Measurements from ENCODE around the gene MAPK1IP1L. TPM values are rescaled to one million over a fixed set of nuclear protein-coding genes. Genes with fewer than 3 reads are reported as not detected.
"Not testable (repeated sequence)": the region's sequence is repeated elsewhere in the genome, so short reads cannot be mapped to it uniquely, and the experiment has no call there.

Gene MAPK1IP1L
- total RNA-seq, 2 donors from 2014 or later = 66.5 to 101 TPM

DNA sequence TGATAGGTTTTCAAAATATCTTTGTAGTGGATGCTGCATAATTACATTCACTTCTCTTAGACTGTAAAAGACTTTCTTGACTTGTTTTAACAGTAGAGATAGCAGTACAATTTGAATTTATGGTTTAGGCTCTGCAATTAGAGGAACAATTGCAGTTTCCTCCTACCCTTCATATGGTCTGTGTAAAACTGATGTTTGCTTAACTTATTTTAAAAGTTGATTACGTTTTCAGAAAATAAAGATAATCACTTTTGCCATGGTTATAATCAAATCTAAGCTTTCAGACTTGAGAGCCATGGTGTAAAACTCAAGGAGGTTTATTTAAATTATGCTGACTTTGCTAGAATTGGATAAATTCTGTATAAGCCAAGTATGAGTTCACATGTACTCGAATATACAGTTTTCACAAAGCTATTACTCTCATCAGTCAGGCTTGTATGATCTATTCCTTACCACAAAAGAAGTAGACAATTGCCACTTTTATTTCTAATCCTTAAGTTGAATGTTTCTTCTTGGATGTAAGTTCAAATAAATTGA, 2.5 kb upstream of the MAPK1IP1L start:
- Mint-ChIP-seq H3K27ac (no peak overlapping the region), H3K36me3 (peaks cover 18% of the 10 kb centered on the region in 2 donors), H3K9me3 (no peaks in the 10 kb centered on the region)
- no peak for ATAC-seq
- DNase-seq (ENCODE audit: low spot score in 2 of 2) = no peak

DNA sequence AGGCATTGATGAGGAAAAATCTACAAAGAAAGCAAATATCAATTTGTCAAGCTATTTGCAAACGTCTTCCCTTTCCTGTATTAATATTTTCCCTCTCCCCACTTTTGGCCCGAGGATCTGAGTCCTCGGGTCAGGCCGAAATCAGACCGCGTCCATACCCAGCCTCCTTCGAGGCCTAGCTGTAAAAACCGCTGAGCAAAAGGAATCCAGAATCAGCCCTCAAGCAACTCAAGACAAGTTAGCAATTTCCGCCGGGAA, 353 bp upstream of the MAPK1IP1L start:
- DNase-seq (ENCODE audit: low spot score in 2 of 2) (no peak), ATAC-seq (peak in 1 of 2 donors; percentile 12)
- Mint-ChIP-seq H3K36me3 (peaks cover 18 to 24% of the 10 kb centered on the region in 2 donors), H3K9me3 (no peaks in the 10 kb centered on the region), H3K27ac (peak overlapping the region; percentile 86 to 95)

DNA sequence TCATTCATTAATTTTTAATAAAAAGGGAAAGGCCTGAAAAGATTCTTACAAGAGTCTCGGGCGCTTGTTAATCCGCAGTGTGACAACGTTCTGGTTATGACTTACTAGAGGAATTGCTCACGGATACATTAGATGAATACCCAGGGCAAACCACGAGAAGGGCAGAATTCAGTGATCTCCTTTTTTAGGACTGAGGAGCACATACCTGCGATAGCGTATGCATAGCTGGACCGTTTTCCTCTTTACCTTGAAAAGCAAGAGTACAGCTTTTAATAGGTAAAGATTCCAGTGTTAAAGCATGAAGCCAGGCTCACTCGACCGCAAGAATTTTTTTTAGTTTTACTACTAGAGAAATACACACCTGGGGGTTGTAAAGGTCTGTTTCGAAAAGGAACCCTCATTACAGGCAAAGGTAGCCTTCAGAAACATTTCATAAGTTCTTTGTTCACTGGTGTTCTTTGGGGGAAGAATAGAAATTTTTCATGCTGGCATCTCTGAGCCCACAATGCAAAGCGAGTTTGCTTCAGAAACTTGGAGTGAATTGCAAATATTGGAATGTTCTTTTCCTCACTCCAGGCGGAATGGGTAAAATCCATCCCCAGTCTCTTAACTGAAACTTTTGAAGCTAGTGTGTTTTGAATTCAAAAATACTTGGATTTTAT, 953 bp downstream of the MAPK1IP1L start:
- Mint-ChIP-seq H3K27ac (peak overlapping the region; percentile 94 to 95), H3K9me3 (no peaks in the 10 kb centered on the region), H3K36me3 (peaks cover 18 to 24% of the 10 kb centered on the region in 2 donors)
- peak; percentile 47 to 65 for ATAC-seq
- DNase-seq (ENCODE audit: low spot score in 2 of 2) = peak in 1 of 2 donors; percentile 26

DNA sequence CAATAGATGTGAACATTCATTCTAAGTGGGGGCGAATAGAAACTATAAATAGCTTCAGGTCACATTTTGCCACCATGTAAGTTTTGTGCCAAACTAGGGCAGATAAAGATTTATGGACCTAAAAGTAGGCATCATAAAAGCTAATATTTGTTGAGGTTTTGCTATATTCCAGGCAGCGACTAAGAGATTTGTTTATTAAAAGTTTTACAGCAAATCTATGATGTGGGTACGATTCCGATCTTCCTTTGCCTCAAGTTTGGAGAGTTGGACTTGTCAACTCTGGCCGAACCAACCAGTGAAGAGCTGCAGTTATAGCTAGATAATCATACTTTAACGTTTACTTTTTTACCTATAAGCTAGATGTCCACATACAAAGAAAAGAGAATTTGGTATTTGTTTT, 1.6 kb downstream of the MAPK1IP1L start:
- Mint-ChIP-seq H3K36me3 (peaks cover 18 to 26% of the 10 kb centered on the region in 2 donors), H3K27ac (peak overlapping the region in 1 of 2 donors; percentile 95), H3K9me3 (no peaks in the 10 kb centered on the region)
- no peak for ATAC-seq
- no peak for DNase-seq (ENCODE audit: low spot score in 2 of 2)

DNA sequence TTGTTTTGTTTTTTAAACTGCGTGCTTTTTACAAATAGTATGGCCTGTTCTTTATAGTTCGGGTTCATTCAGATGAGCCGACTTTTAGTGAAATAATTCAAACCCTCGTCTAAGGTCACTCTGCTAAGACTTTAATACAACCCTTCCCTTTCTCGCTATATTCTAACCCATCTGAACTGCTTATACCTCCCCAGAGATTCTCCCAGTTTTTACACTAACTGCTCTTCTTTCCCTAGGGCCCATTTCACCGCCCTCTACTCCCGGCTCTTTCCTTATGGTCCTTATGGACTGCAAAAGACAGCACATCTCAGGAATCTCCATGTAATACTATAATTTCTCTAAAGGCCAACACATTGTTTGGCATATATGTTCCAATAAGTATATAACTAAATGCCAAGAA, 2.1 kb downstream of the MAPK1IP1L start:
- no peak for DNase-seq (ENCODE audit: low spot score in 2 of 2)
- ATAC-seq = no peak
- no peaks in the 10 kb centered on the region for H3K9me3 Mint-ChIP-seq
- H3K36me3 Mint-ChIP-seq = peaks cover 18 to 31% of the 10 kb centered on the region in 2 donors
- H3K27ac Mint-ChIP-seq = peak overlapping the region; percentile 25 to 95

DNA sequence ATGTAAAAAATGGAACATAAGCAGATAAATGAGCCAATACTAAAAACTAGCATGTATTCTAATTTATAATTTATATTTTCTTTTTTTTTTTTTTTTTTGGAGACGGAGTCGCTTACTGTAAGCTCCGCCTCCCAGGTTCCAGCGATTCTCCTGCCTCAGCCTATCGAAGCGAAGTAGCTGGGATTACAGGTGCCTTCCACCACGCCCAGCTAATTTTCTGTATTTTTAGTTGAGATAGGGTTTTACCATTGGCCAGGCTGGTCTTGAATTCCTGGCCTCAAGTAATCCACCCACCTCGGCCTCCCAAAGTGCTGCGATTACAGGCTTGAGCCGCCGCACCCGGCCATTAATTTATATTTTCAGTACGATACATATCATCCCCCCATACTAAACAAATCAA, 2.7 kb downstream of the MAPK1IP1L start:
- DNase-seq (ENCODE audit: low spot score in 2 of 2) = no peak
- peaks cover 18 to 32% of the 10 kb centered on the region in 2 donors for H3K36me3 Mint-ChIP-seq
- ATAC-seq = no peak
- peak overlapping the region in 1 of 2 donors; percentile 89 for H3K27ac Mint-ChIP-seq
- no peaks in the 10 kb centered on the region for H3K9me3 Mint-ChIP-seq

DNA sequence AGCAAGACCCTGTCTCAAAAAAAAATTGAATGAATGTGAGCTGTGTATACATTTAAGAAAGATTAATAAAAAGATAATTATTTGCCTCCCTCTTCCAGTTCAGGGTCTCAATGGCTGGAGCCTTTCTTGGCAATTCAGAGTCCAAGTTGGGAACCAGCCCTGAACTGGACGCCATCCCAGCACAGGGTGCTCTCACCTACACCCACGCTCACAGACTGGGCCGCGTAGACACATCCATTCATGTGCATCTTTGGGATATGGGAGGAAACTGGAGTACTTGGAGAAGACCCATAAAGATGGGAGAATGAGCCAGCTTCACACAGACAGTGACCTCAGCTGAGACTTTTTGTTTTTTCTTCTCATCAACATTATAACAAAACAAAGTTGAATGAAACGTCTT, 6.5 kb downstream of the MAPK1IP1L start:
- Mint-ChIP-seq H3K27ac (no peak overlapping the region), H3K9me3 (no peaks in the 10 kb centered on the region), H3K36me3 (peaks cover 10 to 36% of the 10 kb centered on the region in 2 donors)
- DNase-seq (ENCODE audit: low spot score in 2 of 2) (no peak), ATAC-seq (no peak)

DNA sequence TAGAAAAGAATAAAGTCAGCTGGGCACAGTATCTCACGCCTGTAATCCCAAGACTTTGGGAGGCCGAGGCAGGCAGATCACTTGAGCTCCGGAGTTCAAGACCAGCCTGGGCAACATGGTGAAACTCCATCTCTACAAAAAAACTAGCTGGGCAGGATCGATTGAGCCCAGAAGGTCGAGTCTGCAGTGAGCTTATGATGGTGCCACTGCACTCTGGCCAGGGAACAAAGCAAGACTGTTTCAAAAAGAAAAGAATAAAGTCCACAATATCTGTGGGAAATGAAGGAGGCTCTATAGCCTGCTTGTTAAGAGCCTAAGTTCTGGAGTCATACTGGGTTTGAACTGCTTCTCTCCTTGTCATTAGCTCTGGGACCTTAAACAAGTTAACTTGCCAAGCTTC, 7.9 kb downstream of the MAPK1IP1L start:
- Mint-ChIP-seq H3K27ac (no peak overlapping the region), H3K36me3 (peaks cover 0 to 28% of the 10 kb centered on the region in 2 donors)
- no peak for DNase-seq (ENCODE audit: low spot score in 2 of 2)

DNA sequence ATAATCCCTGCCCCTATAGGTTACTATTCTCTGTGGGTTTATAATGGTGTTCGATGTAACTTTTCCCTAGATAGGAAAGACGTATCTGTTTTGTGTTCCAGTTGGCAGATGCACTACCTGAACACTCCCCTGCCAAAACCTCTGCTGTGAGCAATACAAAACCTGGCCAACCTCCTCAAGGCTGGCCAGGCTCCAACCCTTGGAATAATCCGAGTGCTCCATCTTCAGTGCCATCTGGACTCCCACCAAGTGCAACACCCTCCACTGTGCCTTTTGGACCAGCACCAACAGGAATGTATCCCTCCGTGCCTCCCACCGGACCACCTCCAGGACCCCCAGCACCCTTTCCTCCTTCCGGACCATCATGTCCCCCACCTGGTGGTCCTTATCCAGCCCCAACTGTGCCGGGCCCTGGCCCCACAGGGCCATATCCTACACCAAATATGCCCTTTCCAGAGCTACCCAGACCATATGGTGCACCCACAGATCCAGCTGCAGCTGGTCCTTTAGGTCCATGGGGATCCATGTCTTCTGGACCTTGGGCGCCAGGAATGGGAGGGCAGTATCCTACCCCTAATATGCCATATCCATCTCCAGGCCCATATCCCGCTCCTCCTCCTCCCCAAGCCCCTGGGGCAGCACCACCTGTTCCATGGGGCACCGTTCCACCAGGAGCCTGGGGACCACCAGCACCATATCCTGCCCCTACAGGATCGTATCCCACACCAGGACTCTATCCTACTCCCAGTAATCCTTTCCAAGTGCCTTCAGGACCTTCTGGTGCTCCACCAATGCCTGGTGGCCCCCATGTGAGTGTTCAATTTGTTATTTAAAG, 11.3 kb downstream of the MAPK1IP1L start:
- Mint-ChIP-seq H3K9me3 (no peaks in the 10 kb centered on the region), H3K36me3 (peaks cover 0 to 43% of the 10 kb centered on the region in 2 donors), H3K27ac (peak overlapping the region in 1 of 2 donors; percentile 60)
- ATAC-seq (no peak), DNase-seq (ENCODE audit: low spot score in 2 of 2) (no peak)

More for the DNA sequence above, 7.9 kb downstream of the MAPK1IP1L start:
- H3K9me3 Mint-ChIP-seq = no peaks in the 10 kb centered on the region
- ATAC-seq = no peak

DNA sequence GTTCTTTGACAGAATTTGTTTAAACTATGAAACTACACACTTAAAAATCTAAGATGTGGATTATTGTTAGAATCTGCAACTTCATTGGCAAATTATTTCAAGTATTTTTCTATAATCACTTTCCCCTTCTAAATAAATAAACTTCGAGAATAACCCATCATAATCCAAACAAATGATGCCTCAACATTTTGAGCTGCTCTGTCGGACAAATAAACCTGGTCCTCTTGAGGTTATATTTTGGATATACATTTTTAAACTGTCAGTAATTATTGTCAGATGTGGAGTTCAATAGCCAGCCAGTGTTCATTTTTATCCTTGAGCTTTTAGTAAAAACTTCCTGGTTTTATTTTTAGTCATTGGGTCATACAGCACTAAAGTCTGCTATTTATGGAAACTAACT, 13.4 kb downstream of the MAPK1IP1L start:
- not testable (repeated sequence) for H3K9me3 Mint-ChIP-seq; DNase-seq (ENCODE audit: low spot score in 2 of 2); H3K27ac Mint-ChIP-seq; ATAC-seq
- peaks cover 0 to 31% of the 10 kb centered on the region in 2 donors for H3K36me3 Mint-ChIP-seq

DNA sequence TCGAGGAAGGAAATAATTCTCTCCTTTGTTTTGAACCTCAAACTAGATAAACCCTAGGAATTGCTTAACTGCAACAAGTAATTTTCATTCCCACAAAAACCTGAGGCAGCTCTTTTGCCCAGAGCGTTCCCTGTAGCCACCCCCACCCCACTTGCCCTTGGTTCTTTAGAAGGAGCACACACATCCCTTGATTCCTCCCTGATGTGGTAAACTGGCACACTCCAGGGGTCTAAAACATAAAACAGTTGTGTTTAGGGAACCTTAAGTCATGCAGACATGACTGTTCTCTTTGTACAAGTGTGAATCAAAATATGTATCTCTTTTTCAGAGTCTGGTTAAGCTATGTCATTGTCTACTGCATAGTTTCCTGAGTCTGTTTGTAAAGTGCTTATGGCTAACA, 14.0 kb downstream of the MAPK1IP1L start:
- ATAC-seq = no peak
- H3K9me3 Mint-ChIP-seq = no peaks in the 10 kb centered on the region
- no peak overlapping the region for H3K27ac Mint-ChIP-seq
- no peak for DNase-seq (ENCODE audit: low spot score in 2 of 2)
- H3K36me3 Mint-ChIP-seq = peaks cover 0 to 30% of the 10 kb centered on the region in 2 donors

DNA sequence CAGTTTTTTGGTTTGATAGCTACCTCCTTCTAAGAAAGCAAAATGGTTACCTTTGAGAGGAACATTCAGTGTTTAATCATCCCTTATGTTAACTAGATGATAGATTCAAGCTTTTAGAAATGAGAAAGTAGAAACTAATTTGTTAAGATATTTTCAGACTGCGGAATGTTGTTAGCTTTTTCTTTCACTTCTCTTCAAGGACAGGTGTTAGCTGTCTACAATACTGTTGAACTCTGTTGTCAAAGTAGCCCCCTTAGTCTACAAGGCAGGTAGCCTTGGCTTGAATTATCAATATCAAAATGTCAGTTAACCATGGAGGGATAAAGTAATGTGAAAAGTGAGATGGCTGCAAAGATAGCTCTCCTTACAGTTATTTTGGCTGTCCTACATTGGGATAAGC, 14.8 kb downstream of the MAPK1IP1L start:
- no peak for ATAC-seq
- peaks cover 0 to 30% of the 10 kb centered on the region in 2 donors for H3K36me3 Mint-ChIP-seq
- no peak for DNase-seq (ENCODE audit: low spot score in 2 of 2)
- H3K9me3 Mint-ChIP-seq = no peaks in the 10 kb centered on the region
- no peak overlapping the region for H3K27ac Mint-ChIP-seq

DNA sequence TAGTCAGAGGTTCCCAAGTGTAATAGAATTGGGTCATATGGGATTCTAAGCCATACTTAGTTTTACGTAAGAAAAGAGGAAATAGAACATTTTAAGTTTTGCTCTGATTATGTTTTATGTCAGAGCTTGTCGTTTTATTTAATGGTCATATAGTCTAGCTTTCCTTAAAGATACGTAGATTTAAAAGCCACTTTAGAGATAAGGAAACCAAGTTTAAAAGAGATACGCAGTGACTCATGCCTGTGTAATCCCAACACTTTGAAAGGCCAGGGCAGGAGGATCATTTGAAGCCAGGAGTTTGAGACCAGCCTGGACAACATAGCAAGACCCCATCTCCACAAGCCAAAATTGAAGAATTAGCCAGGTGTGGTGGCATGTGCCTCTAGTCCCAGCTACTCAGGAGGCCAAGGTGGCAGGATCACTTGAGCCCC, 19.5 kb downstream of the MAPK1IP1L start:
- DNase-seq (ENCODE audit: low spot score in 2 of 2) (no peak), ATAC-seq (no peak)
- H3K27ac Mint-ChIP-seq = peak overlapping the region; percentile 89 to 91
- H3K36me3 Mint-ChIP-seq = peaks cover 0 to 14% of the 10 kb centered on the region in 2 donors
- no peaks in the 10 kb centered on the region for H3K9me3 Mint-ChIP-seq

DNA sequence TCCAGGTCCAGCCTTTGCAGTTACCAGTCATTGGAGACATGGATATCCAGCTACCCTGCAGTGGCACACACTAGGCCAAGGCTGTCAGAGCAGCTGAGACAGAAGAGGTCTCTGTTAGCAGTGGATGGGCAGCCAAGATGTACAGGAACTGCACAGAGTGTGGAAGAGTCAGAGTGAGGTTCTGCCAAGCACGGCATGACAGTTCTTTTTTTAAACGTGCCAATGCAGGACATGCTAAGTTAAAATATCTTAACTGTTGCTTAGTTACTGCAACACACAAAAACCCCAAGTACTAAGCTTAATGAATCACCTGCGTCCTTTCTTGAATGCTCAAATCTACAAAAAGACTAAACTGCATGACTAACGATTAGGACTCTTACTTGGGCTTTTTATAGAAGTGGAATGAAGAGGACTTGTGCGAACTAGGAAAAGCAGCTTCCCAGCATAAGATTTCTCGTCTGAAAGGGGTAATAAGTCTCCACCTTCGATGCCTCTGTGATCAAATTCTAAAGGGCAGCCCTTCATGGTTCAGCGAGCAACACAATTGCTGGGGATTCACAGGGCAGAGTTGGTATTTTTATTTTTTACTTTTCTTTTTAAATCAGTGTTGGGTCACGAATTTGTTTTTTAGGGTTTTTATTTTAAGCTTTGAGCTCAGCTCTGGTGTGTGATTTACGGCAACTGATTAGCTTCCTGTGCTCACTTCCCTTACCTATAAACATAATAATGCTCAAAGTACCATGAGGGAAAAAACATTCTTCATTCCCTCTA, 20.6 kb downstream of the MAPK1IP1L start:
- Mint-ChIP-seq H3K36me3 (peaks cover 0 to 7% of the 10 kb centered on the region in 2 donors), H3K27ac (peak overlapping the region; percentile 89 to 91), H3K9me3 (no peaks in the 10 kb centered on the region)
- peak; percentile 91 to 95 for ATAC-seq
- DNase-seq (ENCODE audit: low spot score in 2 of 2) = peak in 1 of 2 donors; percentile 39

DNA sequence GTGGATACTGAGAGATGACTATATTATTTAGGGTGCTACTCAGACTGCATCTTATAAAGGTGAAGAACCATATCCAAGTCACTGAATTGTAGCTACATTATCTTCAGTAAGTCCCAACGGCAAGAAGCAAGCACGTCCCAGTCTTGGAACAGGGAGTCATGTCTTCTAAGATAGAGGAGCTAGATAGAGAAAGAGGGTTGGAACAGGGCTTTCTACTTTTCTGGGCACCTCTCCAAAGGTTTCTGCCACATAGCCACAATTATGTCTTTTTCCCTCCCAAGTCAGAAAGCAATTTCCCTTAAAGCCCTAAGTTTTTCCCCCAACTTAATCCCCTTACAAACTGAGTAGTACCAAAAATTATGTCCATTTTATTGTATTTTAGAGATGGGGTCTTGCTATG, 22.4 kb downstream of the MAPK1IP1L start:
- ATAC-seq = no peak
- no peak overlapping the region for H3K27ac Mint-ChIP-seq
- no peaks in the 10 kb centered on the region for H3K36me3 Mint-ChIP-seq

DNA sequence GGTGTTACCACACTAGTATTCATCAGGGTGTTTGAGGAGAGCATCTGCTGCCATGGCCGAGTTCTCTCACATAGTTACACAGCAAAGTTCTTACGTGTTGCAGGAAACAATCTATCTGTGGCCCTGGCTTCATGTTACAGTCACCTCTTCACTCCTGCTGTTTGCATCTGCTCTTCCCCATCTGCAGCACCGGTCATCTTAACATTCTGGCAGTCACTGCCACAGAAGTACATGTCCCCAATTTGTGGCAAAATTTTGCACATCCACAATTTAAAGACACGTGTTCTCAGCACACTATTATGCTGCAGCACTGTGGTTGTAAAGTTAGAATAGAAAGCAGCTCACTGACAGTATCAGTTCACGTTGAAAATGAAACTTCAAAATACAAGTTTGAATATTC, 23.2 kb downstream of the MAPK1IP1L start:
- no peaks in the 10 kb centered on the region for H3K9me3 Mint-ChIP-seq
- no peak for DNase-seq (ENCODE audit: low spot score in 2 of 2)
- ATAC-seq = peak in 1 of 2 donors; percentile 21
- peak overlapping the region in 1 of 2 donors; percentile 51 for H3K27ac Mint-ChIP-seq
- H3K36me3 Mint-ChIP-seq = no peaks in the 10 kb centered on the region

More for the DNA sequence above, 22.4 kb downstream of the MAPK1IP1L start:
- DNase-seq (ENCODE audit: low spot score in 2 of 2) = no peak
- H3K9me3 Mint-ChIP-seq = no peaks in the 10 kb centered on the region
